Smooth muscle cell (in vitro differentiated cells): ENCODE measurements around the gene SH2B2. TPM values are rescaled to one million over a fixed set of nuclear protein-coding genes. Genes with fewer than 3 reads are reported as not detected.

Experiments used
- DNase-seq: peaks from one replicate; lab custom pipeline; 2025; ENCODE audit not compliant: unreplicated experiment; lab: John Stamatoyannopoulos, UW
- H2AFZ ChIP-seq: fragments of 200-600 bp; sonication (generic); 2 replicates; pipeline ENCODE4 v1.6.0; 2016; ENCODE audit warnings: antibody characterized with exemption, low read depth, mild to moderate bottlenecking
- H3F3A ChIP-seq: fragments of 200-600 bp; sonication (generic); 2 replicates; pipeline ENCODE4 v1.6.0; 2017; ENCODE audit warnings: antibody characterized with exemption, low read depth
- H3K27ac ChIP-seq: fragments of 200-600 bp; sonication (generic); 2 replicates; pipeline ENCODE4 v1.5.1; 2016; ENCODE audit warnings: low read depth, mild to moderate bottlenecking
- H3K27me3 ChIP-seq: fragments of 200-600 bp; sonication (generic); 2 replicates; pipeline ENCODE4 v1.6.1; 2016; ENCODE audit warnings: low read depth, mild to moderate bottlenecking
- H3K36me3 ChIP-seq: fragments of 200-600 bp; sonication (generic); 2 replicates; pipeline ENCODE4 v1.5.1; 2016; ENCODE audit warnings: low read depth
- H3K4me1 ChIP-seq: fragments of 200-600 bp; sonication (generic); 2 replicates; pipeline ENCODE4 v1.5.1; 2016; ENCODE audit warnings: low read depth
- H3K4me2 ChIP-seq: fragments of 200-600 bp; sonication (generic); 2 replicates; pipeline ENCODE4 v1.6.0; 2016; ENCODE audit warnings: mild to moderate bottlenecking
- H3K4me3 ChIP-seq: fragments of 200-600 bp; sonication (generic); 2 replicates; pipeline ENCODE4 v1.5.1; 2016; ENCODE audit warnings: mild to moderate bottlenecking
- H3K79me2 ChIP-seq: fragments of 200-600 bp; sonication (generic); 2 replicates; pipeline ENCODE4 v1.6.0; 2016; ENCODE audit warnings: low read depth, mild to moderate bottlenecking
- H3K9ac ChIP-seq: fragments of 200-600 bp; sonication (generic); 2 replicates; pipeline ENCODE4 v1.6.0; 2016; ENCODE audit warnings: low read depth
- H3K9me3 ChIP-seq: fragments of 200-600 bp; sonication (generic); replicated peaks from 2 replicates; pipeline ENCODE4 v1.5.1; 2016; ENCODE audit warnings: low read depth
- H4K20me1 ChIP-seq: fragments of 200-600 bp; sonication (generic); 2 replicates; pipeline ENCODE4 v1.6.0; 2016; ENCODE audit warnings: low read depth
- CTCF ChIP-seq: fragments of 200-600 bp; sonication (generic); IDR thresholded peaks from 2 replicates; pipeline ENCODE4 v1.5.1; 2017; ENCODE audit warnings: borderline replicate concordance, mild to moderate bottlenecking, antibody characterized with exemption; ENCODE audit not compliant: insufficient read depth, poor library complexity, severe bottlenecking
- WGBS: methylation state at CpG from one replicate; pipeline ENCODE4 v1.1.7; 2016; ENCODE audit warnings: low lambda C conversion rate; 5-methylcytosine and 5-hydroxymethylcytosine counted together
- polyA plus RNA-seq: library from polyadenylated mRNA; unstranded; fragments of >200 nt; fragmentation: Nextera tagmentation; extraction: Ambion mirVana; gene quantifications from 2 replicates; pipeline ENCODE4 v1.2.1, GENCODE V29; 2016
- total RNA-seq: library from RNA; depleted of rRNA; stranded (reverse); fragments of >200 nt; gene quantifications from 2 replicates; pipeline ENCODE4 v1.2.3, GENCODE V29; 2014

The SH2B2 gene
- total and polyA plus RNA-seq, 2 experiments from 2014 or later = 8.2 to 12.4 TPM

GRCh38 chr7:102253973-102254370 lies 32.7 kb upstream of the SH2B2 start:
- no peaks in the 10 kb centered on the region for H3K9me3 ChIP-seq
- peaks cover 24% of the 10 kb centered on the region for H3K4me1 ChIP-seq
- H3K9ac ChIP-seq = no peak overlapping the region
- no peaks in the 10 kb centered on the region for H3K27me3 ChIP-seq
- no peaks in the 10 kb centered on the region for H3F3A ChIP-seq
- peaks cover 9% of the 10 kb centered on the region for H3K79me2 ChIP-seq
- H2AFZ ChIP-seq = no peak overlapping the region
- no peak overlapping the region for H3K4me3 ChIP-seq
- H3K36me3 ChIP-seq = peaks cover 7% of the 10 kb centered on the region
- WGBS = 97% methylated on average over 13 of the region's 13 CpGs
- no peak for DNase-seq
- H3K27ac ChIP-seq = no peak overlapping the region
- H4K20me1 ChIP-seq = peaks cover 36% of the 10 kb centered on the region
- H3K4me2 ChIP-seq = no peak overlapping the region
- no peak for TF ChIP-seq CTCF

DNA sequence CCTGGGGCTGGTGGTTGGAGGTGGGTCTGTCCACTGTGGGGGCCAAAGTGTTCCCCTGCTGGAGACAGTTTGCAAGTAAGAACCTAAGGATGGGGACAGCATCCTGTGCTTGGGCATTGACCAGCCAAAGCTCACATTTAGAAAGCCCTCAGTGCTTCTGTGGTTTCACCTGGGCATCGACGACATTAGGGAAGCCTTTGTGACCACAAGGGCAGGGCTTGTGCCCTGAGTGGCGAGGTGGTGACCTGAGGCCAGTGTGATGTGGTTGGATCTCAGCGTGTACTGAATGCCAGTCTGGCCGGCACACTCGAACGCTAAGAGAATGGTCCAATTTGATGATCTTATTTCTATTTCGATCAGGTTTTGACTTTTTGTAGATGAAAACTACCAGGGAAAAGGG lies 32.1 kb upstream of the SH2B2 start:
- Histone ChIP-seq H3K4me3 (no peak overlapping the region), H3K27ac (no peak overlapping the region), H3K9ac (no peak overlapping the region), H3K4me2 (no peak overlapping the region), H3K27me3 (no peaks in the 10 kb centered on the region), H2AFZ (no peak overlapping the region), H3K4me1 (peaks cover 24% of the 10 kb centered on the region), H3K9me3 (no peaks in the 10 kb centered on the region), H3K36me3 (peaks cover 6% of the 10 kb centered on the region), H3F3A (no peaks in the 10 kb centered on the region), H3K79me2 (peaks cover 7% of the 10 kb centered on the region), H4K20me1 (peaks cover 36% of the 10 kb centered on the region)
- 97% methylated on average over 8 of the region's 8 CpGs for WGBS
- DNase-seq = no peak
- TF ChIP-seq CTCF = no peak

DNA sequence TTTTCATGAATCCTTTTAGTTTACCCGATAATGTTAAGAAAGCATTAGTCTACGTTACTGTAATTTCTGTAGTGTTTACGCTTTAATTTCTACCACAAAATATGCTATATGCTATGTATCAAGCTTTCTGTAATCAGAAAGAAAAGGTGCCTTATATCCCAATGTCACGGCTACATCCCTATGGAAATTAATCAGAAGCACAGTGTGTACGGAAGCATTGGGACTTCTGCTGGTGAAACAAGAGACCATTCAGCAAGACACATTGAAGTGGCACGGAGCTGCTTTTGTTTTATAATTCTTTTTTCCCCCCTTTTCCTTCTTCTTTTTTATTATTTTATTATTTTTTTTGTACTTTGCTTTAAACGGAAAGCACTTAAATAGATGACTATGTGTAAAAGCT lies 31.2 kb upstream of the SH2B2 start:
- H3K79me2 ChIP-seq = no peaks in the 10 kb centered on the region
- no peak for DNase-seq
- peaks cover 24% of the 10 kb centered on the region for H3K4me1 ChIP-seq
- H3K4me3 ChIP-seq = no peak overlapping the region
- H4K20me1 ChIP-seq = peaks cover 30% of the 10 kb centered on the region
- no peaks in the 10 kb centered on the region for H3K9me3 ChIP-seq
- H3K36me3 ChIP-seq = no peaks in the 10 kb centered on the region
- TF ChIP-seq CTCF = no peak
- 98% methylated on average over 7 of the region's 7 CpGs for WGBS
- H3F3A ChIP-seq = no peaks in the 10 kb centered on the region
- no peak overlapping the region for H3K27ac ChIP-seq
- no peak overlapping the region for H3K9ac ChIP-seq
- no peak overlapping the region for H2AFZ ChIP-seq
- H3K27me3 ChIP-seq = no peaks in the 10 kb centered on the region
- H3K4me2 ChIP-seq = no peak overlapping the region

- Histone ChIP-seq H3K36me3 (no peaks in the 10 kb centered on the region), H3K27me3 (no peaks in the 10 kb centered on the region), H3F3A (no peaks in the 10 kb centered on the region), H3K27ac (no peak overlapping the region), H4K20me1 (peaks cover 28% of the 10 kb centered on the region), H3K9me3 (no peaks in the 10 kb centered on the region), H3K4me1 (peaks cover 20% of the 10 kb centered on the region), H3K9ac (no peak overlapping the region), H3K4me2 (no peak overlapping the region), H2AFZ (no peak overlapping the region), H3K79me2 (no peaks in the 10 kb centered on the region), H3K4me3 (no peak overlapping the region)
- no peak for DNase-seq
- 97% methylated on average over 15 of the region's 15 CpGs for WGBS
- TF ChIP-seq CTCF = no peak
Measured at GRCh38 chr7:102255916-102256315, 30.8 kb upstream of the SH2B2 start.
